ENCODE measurements around the gene SSBP1. TPM values are rescaled to one million over a fixed set of nuclear protein-coding genes. Genes with fewer than 3 reads are reported as not detected.

The SSBP1 gene
- total and polyA plus RNA-seq, 9 donors = 79.3 to 228 (median 92.3) TPM

DNA sequence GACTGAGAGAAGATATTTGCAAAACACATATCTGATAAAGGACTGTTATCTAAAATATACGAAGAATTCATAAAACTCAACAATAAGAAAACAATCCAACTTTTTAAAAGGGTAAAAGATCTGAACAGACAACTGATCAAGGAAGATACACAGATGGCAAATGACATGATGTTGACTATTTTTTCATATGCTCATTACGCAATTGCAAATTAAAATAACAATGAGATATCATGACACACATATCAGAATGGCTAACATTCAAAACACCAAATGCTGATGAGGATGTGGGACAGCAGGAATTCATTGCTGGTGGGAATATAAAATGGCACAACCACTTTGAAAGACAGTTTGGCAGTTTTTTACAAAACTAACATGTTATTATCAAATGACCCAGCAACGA, 45.1 kb upstream of the SSBP1 start:
- H3K9me3 ChIP-seq = no peaks in the 10 kb centered on the region
- TF ChIP-seq POLR2A (IDR thresholded peaks at IDR 0.05) = no peak
- no peak for TF ChIP-seq EP300 (IDR thresholded peaks at IDR 0.05)
- TF ChIP-seq, protein P1, sequence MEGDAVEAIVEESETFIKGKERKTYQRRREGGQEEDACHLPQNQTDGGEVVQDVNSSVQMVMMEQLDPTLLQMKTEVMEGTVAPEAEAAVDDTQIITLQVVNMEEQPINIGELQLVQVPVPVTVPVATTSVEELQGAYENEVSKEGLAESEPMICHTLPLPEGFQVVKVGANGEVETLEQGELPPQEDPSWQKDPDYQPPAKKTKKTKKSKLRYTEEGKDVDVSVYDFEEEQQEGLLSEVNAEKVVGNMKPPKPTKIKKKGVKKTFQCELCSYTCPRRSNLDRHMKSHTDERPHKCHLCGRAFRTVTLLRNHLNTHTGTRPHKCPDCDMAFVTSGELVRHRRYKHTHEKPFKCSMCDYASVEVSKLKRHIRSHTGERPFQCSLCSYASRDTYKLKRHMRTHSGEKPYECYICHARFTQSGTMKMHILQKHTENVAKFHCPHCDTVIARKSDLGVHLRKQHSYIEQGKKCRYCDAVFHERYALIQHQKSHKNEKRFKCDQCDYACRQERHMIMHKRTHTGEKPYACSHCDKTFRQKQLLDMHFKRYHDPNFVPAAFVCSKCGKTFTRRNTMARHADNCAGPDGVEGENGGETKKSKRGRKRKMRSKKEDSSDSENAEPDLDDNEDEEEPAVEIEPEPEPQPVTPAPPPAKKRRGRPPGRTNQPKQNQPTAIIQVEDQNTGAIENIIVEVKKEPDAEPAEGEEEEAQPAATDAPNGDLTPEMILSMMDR (IDR thresholded peaks at IDR 0.05) = no peak
- no peaks in the 10 kb centered on the region for H3K27me3 ChIP-seq
- no peak overlapping the region for H3K27ac ChIP-seq
- no peak for DNase-seq
- no peaks in the 10 kb centered on the region for H3K36me3 ChIP-seq
- WGBS, 3 donors = 63 to 81% (median 67%) methylated on average over 3 of the region's 3 CpGs
- intact Hi-C loops (cut with DNase I) = no loop called here
- peaks cover 3% of the 10 kb centered on the region for H3K4me1 ChIP-seq (ENCODE audit: insufficient read depth)
- no peak overlapping the region for H3K4me3 ChIP-seq

DNA sequence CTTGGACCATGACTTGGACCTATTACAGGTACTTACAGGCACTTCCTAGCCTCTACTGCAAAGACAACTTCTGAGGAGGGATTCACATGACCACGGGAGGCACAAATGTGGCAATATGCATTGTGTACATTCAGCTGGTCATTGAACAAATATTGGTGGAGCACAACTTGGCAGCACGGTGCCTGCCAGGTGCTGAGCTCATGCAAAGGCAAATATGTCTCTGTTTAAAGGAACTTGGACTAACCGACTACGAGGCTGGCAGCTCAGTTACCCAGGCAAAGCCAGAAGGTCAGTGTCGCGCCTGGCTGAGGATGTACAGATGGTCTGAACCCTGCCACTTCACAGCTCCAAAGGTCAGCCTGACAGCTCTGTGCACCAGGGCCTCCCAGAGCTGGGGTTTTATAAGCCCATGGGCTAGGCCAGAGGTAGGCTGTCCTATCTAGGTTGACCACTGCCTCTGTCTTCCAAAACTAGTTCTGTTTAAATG, 42.3 kb upstream of the SSBP1 start:
- Histone ChIP-seq H3K4me1 (ENCODE audit: insufficient read depth) (no peaks in the 10 kb centered on the region), H3K9me3 (no peaks in the 10 kb centered on the region), H3K27me3 (no peaks in the 10 kb centered on the region), H3K27ac (no peak overlapping the region), H3K4me3 (no peak overlapping the region), H3K36me3 (no peaks in the 10 kb centered on the region)
- no peak for DNase-seq
- WGBS, 3 donors = 82 to 90% (median 84%) methylated on average over 6 of the region's 6 CpGs
- TF ChIP-seq EP300 (IDR thresholded peaks at IDR 0.05) (no peak), POLR2A (IDR thresholded peaks at IDR 0.05) (no peak)
- TF ChIP-seq, protein P1 (IDR thresholded peaks at IDR 0.05) = no peak
- intact Hi-C loops (cut with DNase I) = no loop called here

DNA sequence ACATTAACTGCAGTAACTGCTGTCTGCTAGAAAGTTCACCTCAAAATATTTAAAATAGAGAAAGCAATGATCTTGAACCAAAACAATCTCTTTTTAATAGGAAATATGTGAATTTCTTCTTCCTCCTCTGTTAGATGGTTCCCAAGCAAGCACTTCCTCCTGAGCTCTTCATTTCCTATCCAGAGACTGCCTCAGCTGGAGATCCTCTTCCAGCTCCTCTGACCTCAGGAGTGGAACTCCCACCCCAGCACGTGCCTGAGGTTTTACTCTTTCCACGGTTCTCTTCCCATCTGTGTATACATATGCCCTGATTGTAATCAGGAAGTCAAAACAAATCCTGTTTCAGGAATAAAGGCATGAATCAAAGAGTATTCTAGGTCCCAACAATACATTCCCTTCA, 41.8 kb upstream of the SSBP1 start:
- no peak overlapping the region for H3K27ac ChIP-seq
- no peaks in the 10 kb centered on the region for H3K9me3 ChIP-seq
- H3K4me1 ChIP-seq (ENCODE audit: insufficient read depth) = no peaks in the 10 kb centered on the region
- no peaks in the 10 kb centered on the region for H3K36me3 ChIP-seq
- no peak for DNase-seq
- no peak overlapping the region for H3K4me3 ChIP-seq
- TF ChIP-seq EP300 (IDR thresholded peaks at IDR 0.05) (no peak), POLR2A (IDR thresholded peaks at IDR 0.05) (no peak)
- TF ChIP-seq, protein P1 (IDR thresholded peaks at IDR 0.05) = no peak
- 20 to 33% (median 22%) methylated on average over 2 of the region's 2 CpGs for WGBS, 3 donors
- H3K27me3 ChIP-seq = no peaks in the 10 kb centered on the region
- intact Hi-C loops (cut with DNase I) = no loop called here

DNA sequence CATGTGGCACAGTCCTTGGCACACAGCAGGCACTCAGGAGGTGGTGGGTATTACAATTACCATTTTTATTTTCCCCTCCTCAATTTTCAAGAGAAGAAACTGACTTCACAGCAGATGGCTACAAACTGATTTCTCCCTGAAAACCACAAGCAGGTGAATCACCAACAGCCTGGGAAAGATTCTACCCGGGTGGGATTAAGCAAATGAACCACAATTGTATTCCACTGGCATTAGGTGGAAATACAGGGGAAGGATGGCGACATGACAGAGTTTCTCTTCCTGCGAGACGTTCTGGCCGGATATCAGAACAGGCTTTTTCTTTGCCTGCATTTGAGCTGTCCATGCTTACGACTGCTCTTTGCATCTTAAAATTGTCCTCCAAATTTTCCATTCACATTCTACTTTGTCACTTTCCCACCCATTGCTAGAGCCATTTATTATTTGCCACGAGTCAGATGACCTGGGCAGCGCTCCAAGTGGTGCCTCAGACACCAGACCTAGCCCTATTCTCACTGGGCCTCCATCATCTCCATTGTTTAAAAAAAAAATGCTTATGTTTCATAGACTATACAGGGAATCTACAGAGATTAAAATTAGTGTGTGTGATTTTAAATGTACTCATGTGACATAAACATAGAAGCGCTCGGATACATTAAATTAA, 40.8 kb upstream of the SSBP1 start:
- H3K27me3 ChIP-seq = no peaks in the 10 kb centered on the region
- intact Hi-C loops (cut with DNase I) = no loop called here
- 85 to 87% (median 85%) methylated on average over 10 of the region's 10 CpGs for WGBS, 3 donors
- H3K4me3 ChIP-seq = no peak overlapping the region
- H3K4me1 ChIP-seq (ENCODE audit: insufficient read depth) = no peaks in the 10 kb centered on the region
- DNase-seq = no peak
- TF ChIP-seq, protein P1 (IDR thresholded peaks at IDR 0.05) = no peak
- TF ChIP-seq POLR2A (IDR thresholded peaks at IDR 0.05) = no peak
- TF ChIP-seq EP300 (IDR thresholded peaks at IDR 0.05) = no peak
- H3K27ac ChIP-seq = no peak overlapping the region
- no peaks in the 10 kb centered on the region for H3K9me3 ChIP-seq
- H3K36me3 ChIP-seq = no peaks in the 10 kb centered on the region

All from ovary (tissue), 9 donors.